Dermis lymphatic vessel endothelial cell (primary cell): ENCODE results near the gene CTXN2. TPM values are rescaled to one million over a fixed set of nuclear protein-coding genes. Genes with fewer than 3 reads are reported as not detected.

ENCODE experiments used
- total RNA-seq: library from RNA; depleted of rRNA; stranded (reverse); fragments of >200 nt; gene quantifications from 2 replicates; pipeline ENCODE4 v1.2.1, GENCODE V29; 2014

The CTXN2 gene
- not detected in 2 replicates for total RNA-seq

DNA sequence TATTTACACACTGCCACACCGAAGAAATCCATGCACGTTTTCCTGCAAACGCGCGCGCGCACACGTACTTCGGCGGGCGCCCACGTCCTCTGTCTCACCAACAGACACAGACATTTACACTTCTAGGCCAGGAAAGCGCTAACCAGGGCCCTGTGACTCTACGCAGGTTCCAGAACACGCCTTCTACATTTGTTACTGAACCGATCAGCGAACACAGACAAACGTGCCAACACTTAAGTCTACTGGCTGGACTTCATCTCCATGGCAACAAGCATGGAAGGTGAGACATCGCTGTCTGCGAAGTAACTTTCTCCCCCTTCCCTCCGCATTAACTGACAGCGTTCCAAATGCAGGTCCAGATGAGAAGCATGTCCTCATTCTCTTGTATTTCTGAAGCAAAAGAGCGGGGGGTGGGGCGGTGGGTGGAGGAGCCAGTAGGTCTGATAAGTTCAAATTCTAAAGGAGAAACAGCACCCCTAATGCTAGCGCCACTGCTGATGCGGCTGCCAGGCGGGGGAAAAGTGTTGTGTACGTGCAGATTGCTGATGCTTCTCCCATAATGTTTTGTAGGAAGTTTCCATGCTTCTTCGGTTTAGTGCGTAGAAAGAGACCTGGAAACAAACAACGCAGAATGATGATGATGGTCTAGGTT is at the start of gene CTXN2:
TSS of gene CTXN2 (plus strand) at position 92 of the 652 bp plus-strand sequence. CDS start 9,636 bp downstream, outside the sequence.

DNA sequence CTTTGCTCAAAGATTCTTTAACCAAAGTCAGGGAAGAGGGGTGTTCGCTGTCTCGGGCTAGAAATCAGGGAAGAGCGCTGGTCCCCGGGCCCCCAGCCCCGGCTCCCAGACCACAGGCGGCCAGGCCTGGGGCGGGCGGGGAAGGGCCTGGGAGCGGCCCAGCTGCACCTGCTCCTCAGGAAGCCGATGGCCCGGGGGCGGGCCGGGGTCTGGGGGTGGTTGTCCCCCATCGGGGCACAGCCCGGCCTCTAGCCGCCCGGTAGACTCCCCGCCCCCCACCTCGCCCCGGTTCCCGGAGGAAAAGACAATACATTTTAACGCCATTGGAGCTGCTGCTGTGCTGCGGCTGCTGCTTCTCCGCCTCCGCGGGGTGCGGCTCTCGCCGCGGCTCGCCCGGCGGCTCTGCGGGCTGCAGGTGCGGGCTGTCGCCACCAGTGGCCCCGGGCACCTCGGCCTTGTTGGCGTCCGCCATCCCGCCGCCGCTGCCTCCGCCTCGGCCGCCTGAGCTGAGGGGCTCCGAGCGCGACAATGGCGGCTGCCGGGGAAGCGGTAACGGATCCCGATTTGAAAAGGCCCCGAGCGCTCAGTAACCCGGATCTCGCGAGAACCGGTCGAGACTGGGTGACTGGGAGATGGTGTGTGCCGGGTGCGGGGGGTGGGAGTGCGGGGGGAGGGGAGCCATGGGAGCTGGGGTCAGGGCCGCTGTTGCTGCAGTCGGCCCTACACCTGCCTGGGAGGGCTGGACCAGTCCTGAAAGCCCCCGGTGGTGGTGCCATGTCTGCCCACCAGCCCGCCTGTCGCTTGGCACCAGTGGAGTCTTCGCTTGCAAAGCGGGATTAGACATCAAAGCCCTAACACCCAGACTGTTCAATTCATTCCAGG is 13.5 kb upstream of the CTXN2 start, which contains the start of gene MYEF2:
TSS of gene MYEF2 (minus strand) at position 530 of the 882 bp plus-strand sequence. CDS start at position 472, 58 bp downstream.

DNA sequence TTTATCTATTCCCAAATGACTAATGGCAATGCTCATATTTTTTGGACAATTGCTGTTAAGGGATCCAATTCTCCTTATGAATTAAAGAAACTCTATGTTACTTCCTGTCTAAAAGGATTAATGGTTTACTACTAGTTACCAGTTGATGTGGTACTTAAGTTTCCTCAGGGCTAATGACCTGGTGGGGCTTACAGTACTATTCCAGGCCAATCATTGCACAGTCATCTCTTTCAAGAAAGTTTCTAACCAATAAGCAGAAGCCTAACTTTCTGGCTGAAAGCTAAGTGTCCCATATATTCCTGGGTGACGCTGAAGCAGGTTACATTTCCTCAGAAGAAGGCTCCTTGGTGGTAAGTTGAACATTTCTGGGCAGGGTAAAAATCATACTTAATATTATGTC is 14.5 kb downstream of the CTXN2 start, which contains the start of gene SLC12A1:
TSS of gene SLC12A1 (plus strand) at position 322 of the 400 bp plus-strand sequence. CDS start 1,418 bp downstream, outside the sequence.

Other genes starting within 250 kb of the CTXN2 start
- gene SLC24A5, start 70.7 kb upstream of the CTXN2 start, total RNA-seq: not detected in 2 replicates
- gene MYEF2, start 13.4 kb upstream of the CTXN2 start, total RNA-seq: 6.5 and 12.9 TPM in 2 replicates
- not detected in 2 replicates for gene SLC12A1, start 14.6 kb downstream of the CTXN2 start, total RNA-seq
- 35.2 and 40.4 TPM in 2 replicates for gene DUT, start 139.8 kb downstream of the CTXN2 start, total RNA-seq